GM12892 (cell line): ENCODE results near the gene KISS1R.

Experiments
- POLR2A ChIP-seq: IDR thresholded peaks from 2 replicates; pipeline ENCODE4 v1.6.1; 2011; ENCODE audit warnings: low read depth, low read length, control low read depth
- POLR2AphosphoS5 ChIP-seq: IDR thresholded peaks from 2 replicates; pipeline ENCODE4 v1.6.1; 2011; ENCODE audit warnings: low read depth, low read length, control low read depth
- TAF1 ChIP-seq: IDR thresholded peaks from 2 replicates; pipeline ENCODE4 v1.6.1; 2011; ENCODE audit warnings: low read depth, mild to moderate bottlenecking, control low read depth, low read length, borderline replicate concordance

GRCh38 chr19:950352-951066 is 33.4 kb downstream of the KISS1R start:
- TF ChIP-seq POLR2AphosphoS5 (no peak), POLR2A (no peak), TAF1 (no peak)
